ENCODE data around the gene KNTC1. TPM values are rescaled to one million over a fixed set of nuclear protein-coding genes. Genes with fewer than 3 reads are reported as not detected.
"Not testable (repeated sequence)": the region's sequence is repeated elsewhere in the genome, so short reads cannot be mapped to it uniquely, and the experiment has no call there.

Gene KNTC1
- polyA plus RNA-seq (2013, experiment 1 of 2; ENCODE audit: insufficient read length), result 23.2 TPM
- 5.7 TPM for polyA plus RNA-seq (2013, experiment 2 of 2; ENCODE audit: insufficient read length)

GRCh38 chr12:122526683-122527477, at the start of gene KNTC1, which contains the start of gene RSRC2:
Gene KNTC1, plus strand, starts transcription at chr12:122527249. Its CDS starts 2,815 bp downstream, at chr12:122530064.
Gene RSRC2, minus strand, starts transcription at chr12:122526936. Its CDS starts 83 bp downstream, at chr12:122526853.
- peak; percentile 100 for DNase-seq

GRCh38 chr12:122480753-122481152, 46.3 kb upstream of the KNTC1 start:
- DNase-seq, result no peak

- DNase-seq, result peak; percentile 46
Observed at GRCh38 chr12:122481861-122482260, 45.2 kb upstream of the KNTC1 start.

- no peak for DNase-seq
Observed at GRCh38 chr12:122483969-122484368, 43.1 kb upstream of the KNTC1 start.

- not testable (repeated sequence) for DNase-seq
Observed at GRCh38 chr12:122484385-122484784, 42.7 kb upstream of the KNTC1 start.

GRCh38 chr12:122486360-122486759, 40.7 kb upstream of the KNTC1 start:
- not testable (repeated sequence) for DNase-seq

GRCh38 chr12:122486805-122487426, 40.1 kb upstream of the KNTC1 start:
- no peak for DNase-seq

GRCh38 chr12:122487807-122488206, 39.2 kb upstream of the KNTC1 start:
- DNase-seq, result not testable (repeated sequence)

GRCh38 chr12:122489038-122489437, 38.0 kb upstream of the KNTC1 start:
- DNase-seq, result no peak

- no peak for DNase-seq
Observed at GRCh38 chr12:122491991-122492390, 35.1 kb upstream of the KNTC1 start.

- not testable (repeated sequence) for DNase-seq
Observed at GRCh38 chr12:122493222-122493621, 33.8 kb upstream of the KNTC1 start.

GRCh38 chr12:122495258-122495657, 31.8 kb upstream of the KNTC1 start:
- no peak for DNase-seq

- DNase-seq, result peak; percentile 62
Observed at GRCh38 chr12:122499991-122500684, 26.9 kb upstream of the KNTC1 start.

GRCh38 chr12:122500685-122501488, 26.2 kb upstream of the KNTC1 start, which contains the start of gene ZCCHC8:
Gene ZCCHC8, minus strand, starts transcription at chr12:122500932. Its CDS starts 92 bp downstream, at chr12:122500840.
- peak; percentile 98 for DNase-seq

GRCh38 chr12:122501489-122501989, 25.5 kb upstream of the KNTC1 start:
- no peak for DNase-seq

GRCh38 chr12:122503147-122503751, 23.8 kb upstream of the KNTC1 start:
- DNase-seq, result no peak

- no peak for DNase-seq
Observed at GRCh38 chr12:122503783-122504590, 23.1 kb upstream of the KNTC1 start.

GRCh38 chr12:122505419-122506051, 21.5 kb upstream of the KNTC1 start:
- no peak for DNase-seq

- DNase-seq, result no peak
Observed at GRCh38 chr12:122506393-122506938, 20.6 kb upstream of the KNTC1 start.

- no peak for DNase-seq
Observed at GRCh38 chr12:122508163-122508562, 18.9 kb upstream of the KNTC1 start.
